ENCODE measurements around the gene MAP3K12. TPM values are rescaled to one million over a fixed set of nuclear protein-coding genes. Genes with fewer than 3 reads are reported as not detected.
A peak's percentile ranks its signal among the peaks of the same experiment; 100 is the strongest.

Gene MAP3K12
- total and polyA plus RNA-seq, 10 of the 15 experiments (the other 5 are each of a cell fraction or from before 2014, with no cell fraction given), result 0.45 to 14.9 (median 6.9) TPM

DNA sequence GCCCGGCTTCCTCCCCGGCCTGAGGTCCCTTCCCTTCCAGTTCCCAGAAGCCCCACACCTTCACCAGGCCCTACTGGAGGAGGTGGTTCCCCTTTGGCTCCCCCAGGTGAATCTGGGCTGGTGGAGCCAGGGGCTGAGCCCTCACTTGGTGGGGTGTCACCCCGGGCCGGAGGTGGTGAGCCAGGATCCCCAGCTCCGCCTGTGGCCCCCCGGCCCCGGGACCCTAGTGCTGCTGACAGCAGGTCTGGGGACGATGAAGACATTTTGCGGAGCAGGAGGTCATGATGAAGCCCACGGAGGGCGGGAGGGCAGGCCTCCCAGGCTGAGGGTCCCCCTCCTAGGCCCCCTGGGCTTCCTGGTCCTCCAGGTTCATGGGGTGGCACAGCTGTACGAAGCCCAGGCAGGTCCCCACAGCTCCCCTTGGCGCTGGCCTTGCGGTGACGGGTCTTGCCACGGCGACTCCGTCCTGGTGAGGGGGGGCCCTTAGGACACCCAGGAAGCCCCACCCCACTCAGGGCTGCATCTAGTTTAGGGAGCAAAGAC, 16.6 kb downstream of the MAP3K12 start:
- Histone ChIP-seq H3K27me3 (replicated peaks in 1 of 2; ENCODE audit: control insufficient read depth in 2 of 2, insufficient read depth in 2 of 2, low read length in 1 of 2) (no peaks in the 10 kb centered on the region), H3K9me3 (replicated peaks; ENCODE audit: control insufficient read depth, insufficient read depth, low read length) (no peaks in the 10 kb centered on the region), H3K36me3 (ENCODE audit: control insufficient read depth in 2 of 2, insufficient read depth in 2 of 2, low read length in 1 of 2) (peaks cover 37 to 52% of the 10 kb centered on the region in 2 experiments), H3K4me2 (ENCODE audit: control insufficient read depth, insufficient read depth) (no peak overlapping the region), H3K4me1 (ENCODE audit: control insufficient read depth, insufficient read depth, low read length) (no peaks in the 10 kb centered on the region), H3K79me2 (ENCODE audit: control insufficient read depth, insufficient read depth, low read length) (no peaks in the 10 kb centered on the region), H4K20me1 (ENCODE audit: control insufficient read depth, insufficient read depth) (no peaks in the 10 kb centered on the region), H3K4me3 (no peak overlapping the region), H3K9ac (ENCODE audit: control insufficient read depth, insufficient read depth, low read length) (no peak overlapping the region), H2AFZ (ENCODE audit: control insufficient read depth, low read depth, low read length) (no peak overlapping the region), H3K27ac (ENCODE audit: control insufficient read depth, insufficient read depth) (no peak overlapping the region)
- 94% methylated on average over 18 of the region's 18 CpGs for WGBS (ENCODE audit: insufficient coverage, insufficient replicate concordance, low lambda C conversion rate, missing lambda C conversion rate)
- TF ChIP-seq PML (IDR thresholded peaks at IDR 0.05; ENCODE audit: low read length), result peak; percentile 38
- 0 out of 2 replicates have a peak, but pooled peaks have one; percentile 34 for TF ChIP-seq SMAD5 (IDR thresholded peaks at IDR 0.05; ENCODE audit: low read depth)
- no peak for TF ChIP-seq SPI1 (IDR thresholded peaks at IDR 0.05; ENCODE audit: borderline replicate concordance, insufficient read depth, low read depth, low read length)
- TF ChIP-seq, protein P1, sequence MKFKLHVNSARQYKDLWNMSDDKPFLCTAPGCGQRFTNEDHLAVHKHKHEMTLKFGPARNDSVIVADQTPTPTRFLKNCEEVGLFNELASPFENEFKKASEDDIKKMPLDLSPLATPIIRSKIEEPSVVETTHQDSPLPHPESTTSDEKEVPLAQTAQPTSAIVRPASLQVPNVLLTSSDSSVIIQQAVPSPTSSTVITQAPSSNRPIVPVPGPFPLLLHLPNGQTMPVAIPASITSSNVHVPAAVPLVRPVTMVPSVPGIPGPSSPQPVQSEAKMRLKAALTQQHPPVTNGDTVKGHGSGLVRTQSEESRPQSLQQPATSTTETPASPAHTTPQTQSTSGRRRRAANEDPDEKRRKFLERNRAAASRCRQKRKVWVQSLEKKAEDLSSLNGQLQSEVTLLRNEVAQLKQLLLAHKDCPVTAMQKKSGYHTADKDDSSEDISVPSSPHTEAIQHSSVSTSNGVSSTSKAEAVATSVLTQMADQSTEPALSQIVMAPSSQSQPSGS (IDR thresholded peaks at IDR 0.05; ENCODE audit: low read length), result 0 out of 2 replicates have a peak, but pooled peaks have one; percentile 7
- no peak for TF ChIP-seq FOXK2 (IDR thresholded peaks at IDR 0.05)
- no peak for TF ChIP-seq STAT3 (IDR thresholded peaks at IDR 0.05; ENCODE audit: low read depth, low read length)
- no peak for TF ChIP-seq STAT1 (conservative IDR thresholded peaks at IDR 0.05)
- TF ChIP-seq SUPT20H (IDR thresholded peaks at IDR 0.05; ENCODE audit: borderline replicate concordance, control insufficient read depth, low read depth, low read length), result no peak
- TF ChIP-seq KDM1A (IDR thresholded peaks at IDR 0.05; ENCODE audit: borderline replicate concordance), result no peak
- no peak for TF ChIP-seq RUNX3 (IDR thresholded peaks at IDR 0.05; ENCODE audit: low read length)
- TF ChIP-seq POLR2A (IDR thresholded peaks at IDR 0.05; ENCODE audit: low read depth, low read length), result peak; percentile 72
- no peak for TF ChIP-seq SMAD1 (IDR thresholded peaks at IDR 0.05; ENCODE audit: low read depth, partially characterized antibody)
- TF ChIP-seq POLR2AphosphoS5 (IDR thresholded peaks at IDR 0.05; ENCODE audit: low read length), result peak; percentile 39; the same call in 1 of the 2 replicates
- TF ChIP-seq SIN3A (IDR thresholded peaks at IDR 0.05; ENCODE audit: low read depth, low read length), result no peak
- RAD21 ChIA-PET (ENCODE audit: unreplicated experiment), result interaction anchor here (1.4 kb wide), 2 partner anchors 11 to 26 kb away, joined by 3 to 4 read pairs; no protein-coding TSS in a partner anchor
- intact Hi-C loops (cut with micrococcal nuclease; ENCODE audit: unreplicated experiment), result no loop called here
- DNase-seq (ENCODE audit: low read depth, low spot score) (no peak), FAIRE-seq (no peak), ATAC-seq (peak; percentile 7; the same call in 2 of the 3 replicates)
- BruUV-seq (replicated peaks), result no TSS peak
- POLR2A ChIA-PET, result interaction anchor here (0.6 to 1.6 kb wide), 6 partner anchors 9 to 470 kb away, joined by 3 to 5 read pairs (median 4); no protein-coding TSS in a partner anchor
- SMC1A ChIA-PET (ENCODE audit: uncharacterized antibody, unreplicated experiment), result interaction anchor here (1.0 to 2.3 kb wide), 5 partner anchors 10 to 38 kb away, joined by 3 to 6 read pairs (median 3); no protein-coding TSS in a partner anchor
- CTCF ChIA-PET, result interaction anchor here (0.7 to 3.5 kb wide), 5 partner anchors 10 to 138 kb away, joined by 3 to 13 read pairs (median 7); partner anchors contain the start of gene MAP3K12
- in situ Hi-C loops (cut with MboI), result no loop called here
